Neuronal stem cell (in vitro differentiated cells): ENCODE measurements around the gene PRKN.

ENCODE experiments used
- DNase-seq: peaks from one replicate; pipeline ENCODE4 v3.0.0-alpha.2; 2013; ENCODE audit warnings: low spot score
- H2AFZ ChIP-seq: one replicate; pipeline ENCODE4 v1.6.1; 2013; ENCODE audit warnings: mild to moderate bottlenecking, low read length, inconsistent platforms
- H2AK5ac ChIP-seq: 2 replicates; pipeline ENCODE4 v1.6.1; 2013; ENCODE audit warnings: low read depth, mild to moderate bottlenecking, inconsistent platforms, low read length, moderate library complexity, mixed read lengths
- H2BK120ac ChIP-seq: 2 replicates; pipeline ENCODE4 v1.6.1; 2013; ENCODE audit warnings: low read depth, mild to moderate bottlenecking, inconsistent platforms, low read length, moderate library complexity, mixed read lengths
- H2BK12ac ChIP-seq: one replicate; pipeline ENCODE4 v1.6.1; 2013; ENCODE audit warnings: low read length, inconsistent platforms
- H2BK15ac ChIP-seq: 2 replicates; pipeline ENCODE4 v1.6.1; 2013; ENCODE audit warnings: mild to moderate bottlenecking, low read length, inconsistent platforms, mixed read lengths
- H2BK5ac ChIP-seq: one replicate; pipeline ENCODE4 v1.6.1; 2013; ENCODE audit warnings: inconsistent platforms, mild to moderate bottlenecking, low read length, moderate library complexity
- H3K14ac ChIP-seq: one replicate; pipeline ENCODE4 v1.6.1; 2013; ENCODE audit warnings: low read length, inconsistent platforms
- H3K18ac ChIP-seq: 2 replicates; pipeline ENCODE4 v1.6.1; 2013; ENCODE audit warnings: low read length, inconsistent platforms
- H3K23ac ChIP-seq: 2 replicates; pipeline ENCODE4 v1.6.1; 2013; ENCODE audit warnings: low read depth, mild to moderate bottlenecking, mixed read lengths, low read length, inconsistent platforms; ENCODE audit not compliant: poor library complexity
- H3K27ac ChIP-seq: replicated peaks from 3 replicates; pipeline ENCODE4 v1.5.1; 2013; ENCODE audit warnings: low read length, inconsistent platforms
- H3K27me3 ChIP-seq, 3 experiments: 2 replicates each; pipeline ENCODE4 v1.6.1; 2013; ENCODE audit warnings: low read length in 3 of 3, mild to moderate bottlenecking in 2 of 3, inconsistent platforms in 1 of 3, low read depth in 1 of 3, mixed read lengths in 1 of 3, moderate library complexity in 1 of 3; ENCODE audit not compliant: control insufficient read depth in 3 of 3, insufficient read depth in 3 of 3
- H3K36me3 ChIP-seq, 2 donors: replicated peaks in 1 of 2; 2 replicates each; pipeline ENCODE4 v1.6.1; 2013; ENCODE audit warnings: low read length in 2 of 2; ENCODE audit not compliant: control insufficient read depth in 2 of 2, insufficient read depth in 2 of 2
- H3K4ac ChIP-seq: 2 replicates; pipeline ENCODE4 v1.6.1; 2013; ENCODE audit warnings: inconsistent platforms, mild to moderate bottlenecking, low read length, moderate library complexity
- H3K4me1 ChIP-seq, 2 donors: 1 replicate in 1 of 2; 2 replicates in 1 of 2; pipeline ENCODE4 v1.6.1; 2013; ENCODE audit warnings: low read length in 2 of 2, low read depth in 1 of 2; ENCODE audit not compliant: control insufficient read depth in 2 of 2, insufficient read depth in 1 of 2
- H3K4me2 ChIP-seq: one replicate; pipeline ENCODE4 v1.6.1; 2013; ENCODE audit warnings: mild to moderate bottlenecking, low read length, inconsistent platforms; ENCODE audit not compliant: insufficient read depth, poor library complexity, severe bottlenecking
- H3K4me3 ChIP-seq, 2 donors: 2 replicates each; pipeline ENCODE4 v1.5.1; 2013; ENCODE audit warnings: low read length in 2 of 2, mild to moderate bottlenecking in 2 of 2, inconsistent platforms in 1 of 2, moderate library complexity in 1 of 2
- H3K79me1 ChIP-seq: one replicate; pipeline ENCODE4 v1.6.1; 2013; ENCODE audit warnings: low read depth, mild to moderate bottlenecking, inconsistent platforms, low read length, moderate library complexity
- H3K9ac ChIP-seq: one replicate; pipeline ENCODE4 v1.6.1; 2013; ENCODE audit warnings: mild to moderate bottlenecking, low read depth, low read length, inconsistent platforms; ENCODE audit not compliant: poor library complexity
- H3K9me3 ChIP-seq, 2 donors: replicated peaks in 1 of 2; 2 replicates each; pipeline versions ENCODE3 to v1.6.1; 2013; ENCODE audit warnings: low read length in 2 of 2, mild to moderate bottlenecking in 2 of 2, inconsistent platforms in 1 of 2, low read depth in 1 of 2, mixed read lengths in 1 of 2, moderate library complexity in 1 of 2; ENCODE audit not compliant: control insufficient read depth in 2 of 2, insufficient read depth in 1 of 2
- H4K8ac ChIP-seq: one replicate; pipeline ENCODE4 v1.6.1; 2013; ENCODE audit warnings: low read depth, mild to moderate bottlenecking, inconsistent platforms, low read length, moderate library complexity
- H4K91ac ChIP-seq: one replicate; pipeline ENCODE4 v1.6.1; 2013; ENCODE audit warnings: low read length, low read depth, mild to moderate bottlenecking, inconsistent platforms; ENCODE audit not compliant: poor library complexity
- WGBS, 2 donors: extraction: QIAGEN DNeasy Blood & Tissue Kit; methylation state at CpG; one replicate each; pipeline ENCODE4 v1.1.7; 2013; ENCODE audit warnings: missing lambda C conversion rate in 2 of 2, mixed read lengths in 1 of 2; ENCODE audit not compliant: insufficient read length in 2 of 2, insufficient replicate concordance in 1 of 2; ENCODE audit errors: extremely low coverage in 2 of 2; 5-methylcytosine and 5-hydroxymethylcytosine counted together

Gene PRKN

GRCh38 chr6:161393839-161394364, 1333.7 kb downstream of the PRKN start:
- Histone ChIP-seq H3K9me3 (peaks cover 3 to 6% of the 10 kb centered on the region in 2 donors), H3K9ac (no peak overlapping the region), H3K23ac (no peak overlapping the region), H3K4me2 (no peak overlapping the region), H2AK5ac (no peak overlapping the region), H3K4me3 (no peak overlapping the region), H2BK15ac (no peak overlapping the region), H3K79me1 (no peaks in the 10 kb centered on the region), H2BK5ac (no peak overlapping the region), H3K36me3 (no peaks in the 10 kb centered on the region), H2BK120ac (no peak overlapping the region), H2BK12ac (no peak overlapping the region), H3K14ac (no peak overlapping the region), H2AFZ (peak overlapping the region; percentile 76), H4K91ac (no peak overlapping the region), H3K4ac (no peak overlapping the region), H3K18ac (no peak overlapping the region), H3K4me1 (peaks cover 7 to 10% of the 10 kb centered on the region in 2 donors), H3K27ac (no peak overlapping the region), H4K8ac (no peak overlapping the region), H3K27me3 (no peaks in the 10 kb centered on the region)
- WGBS, 2 donors, result no CpG with 5 or more reads among the region's 7 CpGs
- DNase-seq, result peak; percentile 65

GRCh38 chr6:161393292-161393691, 1334.3 kb downstream of the PRKN start:
- no peak overlapping the region for H3K18ac ChIP-seq
- no peak overlapping the region for H3K4ac ChIP-seq
- no peak overlapping the region for H4K8ac ChIP-seq
- H3K9ac ChIP-seq, result no peak overlapping the region
- no peaks in the 10 kb centered on the region for H3K27me3 ChIP-seq
- H2BK5ac ChIP-seq, result no peak overlapping the region
- H2BK120ac ChIP-seq, result no peak overlapping the region
- H3K23ac ChIP-seq, result no peak overlapping the region
- no CpG with 5 or more reads among the region's 3 CpGs for WGBS, 2 donors
- no peak overlapping the region for H3K14ac ChIP-seq
- no peak overlapping the region for H2BK12ac ChIP-seq
- H3K79me1 ChIP-seq, result no peaks in the 10 kb centered on the region
- no peak overlapping the region for H3K27ac ChIP-seq
- H4K91ac ChIP-seq, result no peak overlapping the region
- no peaks in the 10 kb centered on the region for H3K36me3 ChIP-seq
- H3K9me3 ChIP-seq, result no peaks in the 10 kb centered on the region
- H3K4me3 ChIP-seq, result no peak overlapping the region
- DNase-seq, result no peak
- no peak overlapping the region for H2AFZ ChIP-seq
- no peak overlapping the region for H3K4me2 ChIP-seq
- H2AK5ac ChIP-seq, result no peak overlapping the region
- peaks cover 7 to 10% of the 10 kb centered on the region in 2 donors for H3K4me1 ChIP-seq
- H2BK15ac ChIP-seq, result no peak overlapping the region

- no peak for DNase-seq
- WGBS, 2 donors, result no CpG with 5 or more reads among the region's 3 CpGs
- Histone ChIP-seq H3K4me1 (peaks cover 7% of the 10 kb centered on the region in 2 donors), H3K4me2 (no peak overlapping the region), H3K14ac (no peak overlapping the region), H3K4me3 (no peak overlapping the region), H2BK5ac (no peak overlapping the region), H3K9ac (no peak overlapping the region), H3K9me3 (no peaks in the 10 kb centered on the region), H3K18ac (no peak overlapping the region), H4K8ac (no peak overlapping the region), H3K4ac (no peak overlapping the region), H3K23ac (no peak overlapping the region), H3K79me1 (no peaks in the 10 kb centered on the region), H2AK5ac (no peak overlapping the region), H3K36me3 (no peaks in the 10 kb centered on the region), H2BK15ac (no peak overlapping the region), H3K27me3 (no peaks in the 10 kb centered on the region), H4K91ac (no peak overlapping the region), H2AFZ (no peak overlapping the region), H2BK12ac (no peak overlapping the region), H3K27ac (no peak overlapping the region), H2BK120ac (no peak overlapping the region)
These were observed 1337.8 kb downstream of the PRKN start for GRCh38 chr6:161389756-161390155.

- Histone ChIP-seq H3K79me1 (no peaks in the 10 kb centered on the region), H2BK12ac (no peak overlapping the region), H3K9me3 (no peaks in the 10 kb centered on the region), H2BK5ac (no peak overlapping the region), H4K8ac (no peak overlapping the region), H3K23ac (no peak overlapping the region), H3K36me3 (no peaks in the 10 kb centered on the region), H3K4me1 (peaks cover 0 to 9% of the 10 kb centered on the region in 2 donors), H3K14ac (no peak overlapping the region), H3K9ac (no peak overlapping the region), H4K91ac (no peak overlapping the region), H3K18ac (no peak overlapping the region), H3K4ac (no peak overlapping the region), H2BK15ac (no peak overlapping the region), H3K27ac (no peak overlapping the region), H2BK120ac (no peak overlapping the region), H3K4me3 (no peak overlapping the region), H3K4me2 (no peak overlapping the region), H3K27me3 (no peaks in the 10 kb centered on the region), H2AK5ac (no peak overlapping the region), H2AFZ (no peak overlapping the region)
- no CpG with 5 or more reads among the region's 6 CpGs for WGBS, 2 donors
- no peak for DNase-seq
These were observed 1343.6 kb downstream of the PRKN start for GRCh38 chr6:161383951-161384350.
